ENCODE measurements around the gene ITGB8. TPM values are rescaled to one million over a fixed set of nuclear protein-coding genes. Genes with fewer than 3 reads are reported as not detected.

ITGB8 gene
- total RNA-seq, 1 donor from 2014 or later = 121 TPM

- no peak for TF ChIP-seq CTCF (conservative IDR thresholded peaks at IDR 0.05; ENCODE audit: low read depth, low read length)
- DNase-seq (ENCODE audit: low read depth) = no peak
- H3K4me3 ChIP-seq (ENCODE audit: low read depth, low read length) = no peak overlapping the region
Observed at GRCh38 chr7:20326342-20326741, 4.4 kb upstream of the ITGB8 start.

- peak; percentile 73 for DNase-seq (ENCODE audit: low read depth)
- TF ChIP-seq CTCF (conservative IDR thresholded peaks at IDR 0.05; ENCODE audit: low read depth, low read length) = no peak
Observed at GRCh38 chr7:20327055-20327454, 3.6 kb upstream of the ITGB8 start.

GRCh38 chr7:20328027-20328426 is 2.7 kb upstream of the ITGB8 start:
- no peak overlapping the region for H3K4me3 ChIP-seq (ENCODE audit: low read depth, low read length)
- no peak for TF ChIP-seq CTCF (conservative IDR thresholded peaks at IDR 0.05; ENCODE audit: low read depth, low read length)
- no peak for DNase-seq (ENCODE audit: low read depth)

More at GRCh38 chr7:20327055-20327454, 3.6 kb upstream of the ITGB8 start:
- H3K4me3 ChIP-seq (ENCODE audit: low read depth, low read length) = no peak overlapping the region

GRCh38 chr7:20328692-20329091 is 2.0 kb upstream of the ITGB8 start:
- H3K4me3 ChIP-seq (ENCODE audit: low read depth, low read length) = peak overlapping the region; percentile 88
- no peak for TF ChIP-seq CTCF (conservative IDR thresholded peaks at IDR 0.05; ENCODE audit: low read depth, low read length)
- DNase-seq (ENCODE audit: low read depth) = no peak

- DNase-seq (ENCODE audit: low read depth) = peak; percentile 89
- peak; percentile 41 for TF ChIP-seq CTCF (conservative IDR thresholded peaks at IDR 0.05; ENCODE audit: low read depth, low read length)
- peak overlapping the region; percentile 88 for H3K4me3 ChIP-seq (ENCODE audit: low read depth, low read length)
Observed at GRCh38 chr7:20329389-20330238, 1.1 kb upstream of the ITGB8 start.

- peak overlapping the region; percentile 88 for H3K4me3 ChIP-seq (ENCODE audit: low read depth, low read length)
- DNase-seq (ENCODE audit: low read depth) = no peak
- no peak for TF ChIP-seq CTCF (conservative IDR thresholded peaks at IDR 0.05; ENCODE audit: low read depth, low read length)
Observed at GRCh38 chr7:20330928-20331909, 519 bp downstream of the ITGB8 start.

All from epithelial cell of proximal tubule (primary cell).